M059J (cell line): ENCODE results near the gene MUS81. TPM values are rescaled to one million over a fixed set of nuclear protein-coding genes. Genes with fewer than 3 reads are reported as not detected.

Experiments
- total RNA-seq: library from RNA; depleted of rRNA; stranded (reverse); fragments of >200 nt; shearing (Covaris generic); gene quantifications from 2 replicates; pipeline ENCODE4 v1.2.3, GENCODE V29; 2014; rRNA removed

MUS81 gene
- total RNA-seq, 1 experiment from 2014 or later = 42.4 TPM

Other genes with a start within 250 kb of the MUS81 start
- 16.0 and 27.1 TPM in 2 replicates for gene MAP3K11, start 246.2 kb upstream of the MUS81 start, total RNA-seq
- 16.5 and 26.0 TPM in 2 replicates for gene PCNX3, start 244.7 kb upstream of the MUS81 start, total RNA-seq
- gene SIPA1, start 222.3 kb upstream of the MUS81 start, total RNA-seq = 8.7 and 22.7 TPM in 2 replicates
- gene RELA, start 197.5 kb upstream of the MUS81 start, total RNA-seq = 37.2 and 49.1 TPM in 2 replicates
- 21.6 and 37.8 TPM in 2 replicates for gene KAT5, start 148.2 kb upstream of the MUS81 start, total RNA-seq
- 45.0 and 48.2 TPM in 2 replicates for gene RNASEH2C, start 139.6 kb upstream of the MUS81 start, total RNA-seq
- gene AP5B1, start 79.5 kb upstream of the MUS81 start, total RNA-seq = 5.9 and 13.0 TPM in 2 replicates
- not detected in 2 replicates for gene OVOL1, start 73.4 kb upstream of the MUS81 start, total RNA-seq
- gene SNX32, start 26.5 kb upstream of the MUS81 start, total RNA-seq = 0.12 TPM in 1 of 2 replicates, not detected in the other
- gene CFL1, start 2.3 kb upstream of the MUS81 start, total RNA-seq = 1,801 and 2,276 TPM in 2 replicates
- 14.4 and 25.3 TPM in 2 replicates for gene EFEMP2, start 12.4 kb downstream of the MUS81 start, total RNA-seq
- gene CTSW, start 19.4 kb downstream of the MUS81 start, total RNA-seq = 0.49 and 1.5 TPM in 2 replicates
- 149 and 165 TPM in 2 replicates for gene FIBP, start 28.0 kb downstream of the MUS81 start, total RNA-seq
- gene CCDC85B, start 30.2 kb downstream of the MUS81 start, total RNA-seq = 57.1 and 95.3 TPM in 2 replicates
- 253 and 286 TPM in 2 replicates for gene FOSL1, start 40.0 kb downstream of the MUS81 start, total RNA-seq
- gene C11orf68, start 58.6 kb downstream of the MUS81 start, total RNA-seq = 39.1 and 47.9 TPM in 2 replicates
- 456 and 489 TPM in 2 replicates for gene DRAP1, start 59.0 kb downstream of the MUS81 start, total RNA-seq
- gene TSGA10IP, start 85.0 kb downstream of the MUS81 start, total RNA-seq = not detected in 2 replicates
- 60.3 and 102 TPM in 2 replicates for gene SART1, start 101.3 kb downstream of the MUS81 start, total RNA-seq
- gene EIF1AD, start 141.7 kb downstream of the MUS81 start, total RNA-seq = 46.0 and 46.9 TPM in 2 replicates
- gene BANF1, start 142.1 kb downstream of the MUS81 start, total RNA-seq = 97.1 and 106 TPM in 2 replicates
- gene CST6, start 151.6 kb downstream of the MUS81 start, total RNA-seq = 0.20 TPM in 1 of 2 replicates, not detected in the other
- gene CATSPER1, start 166.0 kb downstream of the MUS81 start, total RNA-seq = 1.6 TPM in 2 replicates
- not detected in 2 replicates for gene GAL3ST3, start 188.7 kb downstream of the MUS81 start, total RNA-seq
- gene SF3B2, start 191.9 kb downstream of the MUS81 start, total RNA-seq = 164 and 233 TPM in 2 replicates
- 24.2 and 32.7 TPM in 2 replicates for gene PACS1, start 209.8 kb downstream of the MUS81 start, total RNA-seq